A549 treated with AZD9567 at 1 μM for 4 hours (cell line): Measurements from ENCODE around the gene RNASE2. TPM values are rescaled to one million over a fixed set of nuclear protein-coding genes. Genes with fewer than 3 reads are reported as not detected.

Experiments used
- total RNA-seq: library from RNA; stranded (reverse); fragments of 200-300 nt; extraction: Qiagen RNA extraction; gene quantifications from 5 replicates; pipeline ENCODE4 v1.2.3, GENCODE V29; 2022; ENCODE audit not compliant: insufficient read depth

Gene RNASE2
- not detected in 5 replicates for total RNA-seq

GRCh38 chr14:20954736-20955537, at the start of gene RNASE2:
Gene RNASE2, plus strand, starts transcription at chr14:20955487. Its CDS starts 285 bp downstream, at chr14:20955772.

GRCh38 chr14:20989787-20990600, 34.7 kb downstream of the RNASE2 start, which contains the start of gene METTL17:
Gene METTL17, plus strand, starts transcription at chr14:20989980. Its CDS starts 23 bp downstream, at chr14:20990003.

GRCh38 chr14:20998674-20999366, 43.5 kb downstream of the RNASE2 start, which contains the start of gene SLC39A2:
Gene SLC39A2, plus strand, starts transcription at chr14:20999293. Its CDS starts 154 bp downstream, at chr14:20999447.

Other genes starting within 250 kb of the RNASE2 start
- not detected in 5 replicates for gene EDDM3A, start 209.6 kb upstream of the RNASE2 start, total RNA-seq
- not detected in 5 replicates for gene EDDM3B, start 187.1 kb upstream of the RNASE2 start, total RNA-seq
- not detected in 5 replicates for gene RNASE6, start 174.2 kb upstream of the RNASE2 start, total RNA-seq
- gene RNASE1, start 152.6 kb upstream of the RNASE2 start, total RNA-seq = 0.19 to 0.39 TPM (median 0.29 TPM) in 4 of 5 replicates, not detected in the other
- gene RNASE3, start 64.1 kb upstream of the RNASE2 start, total RNA-seq = not detected in 5 replicates
- gene METTL17, start 34.5 kb downstream of the RNASE2 start, total RNA-seq = 57.7 to 80.3 TPM (median 76.2 TPM) in 5 replicates
- 0.06 to 0.08 TPM in 2 of 5 replicates, not detected in the others for gene SLC39A2, start 43.8 kb downstream of the RNASE2 start, total RNA-seq
- 1.3 to 2.8 TPM (median 2.4 TPM) in 5 replicates for gene NDRG2, start 69.6 kb downstream of the RNASE2 start, total RNA-seq
- gene TPPP2, start 74.7 kb downstream of the RNASE2 start, total RNA-seq = not detected in 5 replicates
- gene RNASE13, start 79.3 kb downstream of the RNASE2 start, total RNA-seq = not detected in 5 replicates
- not detected in 5 replicates for gene RNASE7, start 86.9 kb downstream of the RNASE2 start, total RNA-seq
- not detected in 5 replicates for gene RNASE8, start 102.3 kb downstream of the RNASE2 start, total RNA-seq
- gene ARHGEF40, start 114.8 kb downstream of the RNASE2 start, total RNA-seq = 6.0 to 10.5 TPM (median 8.1 TPM) in 5 replicates
- gene ZNF219, start 143.2 kb downstream of the RNASE2 start, total RNA-seq = 11.2 to 25.3 TPM (median 24.9 TPM) in 5 replicates
- 0.41 to 0.90 TPM (median 0.87 TPM) in 4 of 5 replicates, not detected in the other for gene TMEM253, start 145.6 kb downstream of the RNASE2 start, total RNA-seq
- not detected in 5 replicates for gene OR5AU1, start 200.6 kb downstream of the RNASE2 start, total RNA-seq